GM12878 (cell line): ENCODE data around the gene KIF17. TPM values are rescaled to one million over a fixed set of nuclear protein-coding genes. Genes with fewer than 3 reads are reported as not detected.

Experiments used
- ATAC-seq: fragments of 200-7000 bp; cut with Tn5 transposase; 3 replicates; pipeline ENCODE4 v1.9.1; 2020; ENCODE audit warnings: mild to moderate bottlenecking, moderate library complexity
- BruUV-seq: library from RNA; stranded (reverse); fragments of 400-500 nt; replicated peaks from 2 replicates; lab custom pipeline; 2021; lab: Mats Ljungman, UMichigan
- CTCF ChIA-PET: fragments of 300-600 bp; sonication (Branson Sonifier 250); formaldehyde crosslinking; extraction: SDS; loops from one replicate; lab custom pipeline; 2021; ENCODE audit warnings: inconsistent platforms; lab: Yijun Ruan, JAX
- POLR2A ChIA-PET: fragments of 350-600 bp; formaldehyde crosslinking; extraction: SDS; loops from one replicate; lab custom pipeline; 2021; ENCODE audit warnings: inconsistent platforms; lab: Charles Lee
- RAD21 ChIA-PET: fragments of 300-600 bp; sonication (Branson Sonifier 250); formaldehyde crosslinking; loops from one replicate; lab custom pipeline; 2023; ENCODE audit warnings: antibody characterized with exemption; ENCODE audit not compliant: unreplicated experiment; lab: Charles Lee
- SMC1A ChIA-PET: fragments of 300-600 bp; sonication (Branson Sonifier 250); formaldehyde crosslinking; loops from one replicate; lab custom pipeline; 2023; ENCODE audit not compliant: unreplicated experiment, uncharacterized antibody; lab: Charles Lee
- DNase-seq: peaks from one replicate; pipeline ENCODE4 v3.0.0-alpha.2; 2011; ENCODE audit warnings: low read depth, low spot score
- FAIRE-seq: peaks from 3 replicates; lab custom pipeline; 2011; peaks lifted over from hg19 to GRCh38; lab: Jason Lieb, UNC
- H2AFZ ChIP-seq: 2 replicates; pipeline ENCODE4 v1.6.0; 2011; ENCODE audit warnings: low read depth, low read length, control low read depth; ENCODE audit not compliant: control insufficient read depth
- H3K27ac ChIP-seq: 2 replicates; pipeline ENCODE4 v1.5.1; 2011; ENCODE audit warnings: control low read depth; ENCODE audit not compliant: control insufficient read depth, insufficient read depth
- H3K27me3 ChIP-seq, 2 experiments: replicated peaks in 1 of 2; 2 replicates each; pipeline versions ENCODE4 v1.6.0 to v1.6.1; 2011; ENCODE audit warnings: low read length in 1 of 2; ENCODE audit not compliant: control insufficient read depth in 2 of 2, insufficient read depth in 2 of 2
- H3K36me3 ChIP-seq, 2 experiments: 2 replicates each; pipeline ENCODE4 v1.5.1; 2011; ENCODE audit warnings: low read length in 1 of 2; ENCODE audit not compliant: control insufficient read depth in 2 of 2, insufficient read depth in 2 of 2
- H3K4me1 ChIP-seq: 2 replicates; pipeline ENCODE4 v1.6.1; 2011; ENCODE audit warnings: mild to moderate bottlenecking, low read length, moderate library complexity, mixed read lengths; ENCODE audit not compliant: control insufficient read depth, insufficient read depth
- H3K4me2 ChIP-seq: 2 replicates; pipeline ENCODE4 v1.6.0; 2011; ENCODE audit warnings: control low read depth; ENCODE audit not compliant: control insufficient read depth, insufficient read depth
- H3K4me3 ChIP-seq: fragments of 200-600 bp; sonication (generic); 2 replicates; pipeline ENCODE4 v1.5.1; 2016
- H3K79me2 ChIP-seq: 2 replicates; pipeline ENCODE4 v1.6.0; 2011; ENCODE audit warnings: low read length; ENCODE audit not compliant: control insufficient read depth, insufficient read depth
- H3K9ac ChIP-seq: 2 replicates; pipeline ENCODE4 v1.8.0; 2011; ENCODE audit warnings: low read length, control low read depth, mixed read lengths; ENCODE audit not compliant: control insufficient read depth, insufficient read depth
- H3K9me3 ChIP-seq: replicated peaks from 3 replicates; pipeline ENCODE4 v1.5.1; 2011; ENCODE audit warnings: mild to moderate bottlenecking, low read length; ENCODE audit not compliant: control insufficient read depth, insufficient read depth
- H4K20me1 ChIP-seq: 2 replicates; pipeline ENCODE4 v1.6.0; 2011; ENCODE audit not compliant: control insufficient read depth, insufficient read depth
- CBX5 ChIP-seq: sonication (generic); IDR thresholded peaks from 2 replicates; pipeline ENCODE4 v1.6.1; 2016; ENCODE audit warnings: low read depth, moderate library complexity, mild to moderate bottlenecking, inconsistent platforms
- IKZF2 ChIP-seq, 2 experiments: fragments of 450-650 bp; IDR thresholded peaks; 2 replicates each; pipeline ENCODE4 v1.6.1; 2017; ENCODE audit warnings: mild to moderate bottlenecking in 2 of 2, moderate library complexity in 2 of 2
- LARP7 ChIP-seq: fragments of 450-650 bp; IDR thresholded peaks from 2 replicates; pipeline ENCODE4 v1.6.1; 2017; ENCODE audit warnings: mild to moderate bottlenecking
- MEF2A ChIP-seq: IDR thresholded peaks from 2 replicates; pipeline ENCODE4 v1.6.1; 2011; ENCODE audit warnings: low read depth, mild to moderate bottlenecking, low read length, moderate library complexity; ENCODE audit not compliant: insufficient read depth
- SMARCA5 ChIP-seq: fragments of 450-650 bp; IDR thresholded peaks from 2 replicates; pipeline ENCODE4 v1.6.1; 2017; ENCODE audit warnings: mild to moderate bottlenecking
- TAF1 ChIP-seq: IDR thresholded peaks from 2 replicates; pipeline ENCODE4 v1.6.1; 2011; ENCODE audit warnings: mild to moderate bottlenecking, low read depth, low read length, borderline replicate concordance
- USF1 ChIP-seq: IDR thresholded peaks from 2 replicates; pipeline ENCODE4 v1.6.1; 2011; ENCODE audit warnings: borderline replicate concordance, low read depth, mild to moderate bottlenecking, moderate library complexity, mixed read lengths, low read length; ENCODE audit not compliant: insufficient read depth; ENCODE audit errors: extremely low read length
- USF2 ChIP-seq: IDR thresholded peaks from 2 replicates; pipeline ENCODE4 v1.6.1; 2011; ENCODE audit warnings: low read depth, low read length, improper control_type of control experiment, borderline replicate concordance
- ZNF24 ChIP-seq: fragments of 450-650 bp; IDR thresholded peaks from 2 replicates; pipeline ENCODE4 v1.6.1; 2017; ENCODE audit warnings: antibody characterized with exemption, mild to moderate bottlenecking
- ZNF592 ChIP-seq: fragments of 450-650 bp; IDR thresholded peaks from 2 replicates; pipeline ENCODE4 v1.6.1; 2017; ENCODE audit warnings: mild to moderate bottlenecking, moderate library complexity
- WGBS: methylation state at CpG from one replicate; pipeline ENCODE4 v1.1.6; 2016; ENCODE audit warnings: low lambda C conversion rate; ENCODE audit not compliant: insufficient replicate concordance, insufficient coverage; ENCODE audit errors: missing lambda C conversion rate; 5-methylcytosine and 5-hydroxymethylcytosine counted together
- in situ Hi-C: fragments of 300-500 bp; cut with MboI; formaldehyde crosslinking; loops from 9 replicates; pipeline ENCODE4 v1.14.3; 2018; ENCODE audit warnings: mixed read lengths
- intact Hi-C: fragments of 100-400 bp; cut with micrococcal nuclease; formaldehyde crosslinking; loops from one replicate; pipeline ENCODE4 v1.14.2; 2022; ENCODE audit not compliant: unreplicated experiment
- polyA plus RNA-seq, 11 experiments: library from polyadenylated mRNA; depleted of rRNA in 4 of 11; unstranded in 6 of 11; stranded (reverse) in 5 of 11; fragments of >200 nt; fragmentation: Nextera tagmentation in 4 of 11; fragmentation: Illumina TruSeq in 1 of 11; extraction: Ambion mirVana in 4 of 11; extraction: Trizol in 1 of 11; gene quantifications; 1 replicate in 1 of 11; 2 replicates in 10 of 11; pipeline versions ENCODE4 v1.2.1 to v1.2.3, GENCODE V29; 2011 to 2016; ENCODE audit warnings: inconsistent platforms in 2 of 11, missing spikeins in 2 of 11, low read depth in 1 of 11
- total RNA-seq, 4 experiments: library from RNA; depleted of rRNA in 3 of 4; stranded (reverse); fragments of >200 nt in 3 of 4; fragmentation: Illumina TruSeq in 1 of 4; extraction: Trizol in 1 of 4; gene quantifications; 2 replicates each; pipeline versions ENCODE4 v1.2.1 to v1.2.3, GENCODE V29; 2013 to 2021
- TF ChIP-seq, protein P1 (sequence below): fragments of 150-350 bp; IDR thresholded peaks from 2 replicates; pipeline ENCODE4 v1.6.1; 2014; ENCODE audit warnings: mild to moderate bottlenecking, low read depth, low read length
- TF ChIP-seq, protein P2 (sequence below): fragments of 450-650 bp; IDR thresholded peaks from 2 replicates; pipeline ENCODE4 v1.6.1; 2017; ENCODE audit warnings: antibody characterized with exemption, mild to moderate bottlenecking, moderate library complexity

Gene KIF17
- total and polyA plus RNA-seq, 10 of the 15 experiments (the other 5 are each of a cell fraction or from before 2014, with no cell fraction given) = 0.01 to 0.10 (median 0.03) TPM; not detected in 7

GRCh38 chr1:20709868-20710267, 7.9 kb downstream of the KIF17 start:
- POLR2A ChIA-PET = no interaction called here
- Histone ChIP-seq H4K20me1 (no peaks in the 10 kb centered on the region), H3K9me3 (no peaks in the 10 kb centered on the region), H3K79me2 (no peaks in the 10 kb centered on the region), H3K4me3 (no peak overlapping the region), H3K36me3 (no peaks in the 10 kb centered on the region), H3K27ac (no peak overlapping the region), H2AFZ (no peak overlapping the region), H3K9ac (no peak overlapping the region), H3K4me2 (no peak overlapping the region), H3K27me3 (no peaks in the 10 kb centered on the region; a peak in 1 of 4 replicates), H3K4me1 (no peaks in the 10 kb centered on the region)
- intact Hi-C loops (no loop called here), in situ Hi-C loops (no loop called here)
- no peak for FAIRE-seq
- DNase-seq = no peak
- WGBS = 26% methylated on average over 3 of the region's 3 CpGs
- TF ChIP-seq, protein P1, sequence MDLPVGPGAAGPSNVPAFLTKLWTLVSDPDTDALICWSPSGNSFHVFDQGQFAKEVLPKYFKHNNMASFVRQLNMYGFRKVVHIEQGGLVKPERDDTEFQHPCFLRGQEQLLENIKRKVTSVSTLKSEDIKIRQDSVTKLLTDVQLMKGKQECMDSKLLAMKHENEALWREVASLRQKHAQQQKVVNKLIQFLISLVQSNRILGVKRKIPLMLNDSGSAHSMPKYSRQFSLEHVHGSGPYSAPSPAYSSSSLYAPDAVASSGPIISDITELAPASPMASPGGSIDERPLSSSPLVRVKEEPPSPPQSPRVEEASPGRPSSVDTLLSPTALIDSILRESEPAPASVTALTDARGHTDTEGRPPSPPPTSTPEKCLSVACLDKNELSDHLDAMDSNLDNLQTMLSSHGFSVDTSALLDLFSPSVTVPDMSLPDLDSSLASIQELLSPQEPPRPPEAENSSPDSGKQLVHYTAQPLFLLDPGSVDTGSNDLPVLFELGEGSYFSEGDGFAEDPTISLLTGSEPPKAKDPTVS = no peak
- TF ChIP-seq LARP7 = no peak
- TF ChIP-seq ZNF592 = no peak
- no peak for TF ChIP-seq SMARCA5
- TF ChIP-seq TAF1 = no peak
- no peak for TF ChIP-seq IKZF2 (IDR thresholded peaks at IDR 0.05)
- TF ChIP-seq ZNF24 = no peak
- TF ChIP-seq MEF2A = no peak
- no peak for TF ChIP-seq USF1
- TF ChIP-seq, protein P2, sequence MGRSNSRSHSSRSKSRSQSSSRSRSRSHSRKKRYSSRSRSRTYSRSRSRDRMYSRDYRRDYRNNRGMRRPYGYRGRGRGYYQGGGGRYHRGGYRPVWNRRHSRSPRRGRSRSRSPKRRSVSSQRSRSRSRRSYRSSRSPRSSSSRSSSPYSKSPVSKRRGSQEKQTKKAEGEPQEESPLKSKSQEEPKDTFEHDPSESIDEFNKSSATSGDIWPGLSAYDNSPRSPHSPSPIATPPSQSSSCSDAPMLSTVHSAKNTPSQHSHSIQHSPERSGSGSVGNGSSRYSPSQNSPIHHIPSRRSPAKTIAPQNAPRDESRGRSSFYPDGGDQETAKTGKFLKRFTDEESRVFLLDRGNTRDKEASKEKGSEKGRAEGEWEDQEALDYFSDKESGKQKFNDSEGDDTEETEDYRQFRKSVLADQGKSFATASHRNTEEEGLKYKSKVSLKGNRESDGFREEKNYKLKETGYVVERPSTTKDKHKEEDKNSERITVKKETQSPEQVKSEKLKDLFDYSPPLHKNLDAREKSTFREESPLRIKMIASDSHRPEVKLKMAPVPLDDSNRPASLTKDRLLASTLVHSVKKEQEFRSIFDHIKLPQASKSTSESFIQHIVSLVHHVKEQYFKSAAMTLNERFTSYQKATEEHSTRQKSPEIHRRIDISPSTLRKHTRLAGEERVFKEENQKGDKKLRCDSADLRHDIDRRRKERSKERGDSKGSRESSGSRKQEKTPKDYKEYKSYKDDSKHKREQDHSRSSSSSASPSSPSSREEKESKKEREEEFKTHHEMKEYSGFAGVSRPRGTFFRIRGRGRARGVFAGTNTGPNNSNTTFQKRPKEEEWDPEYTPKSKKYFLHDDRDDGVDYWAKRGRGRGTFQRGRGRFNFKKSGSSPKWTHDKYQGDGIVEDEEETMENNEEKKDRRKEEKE = no peak
- no peak for TF ChIP-seq CBX5
- TF ChIP-seq USF2 = no peak
- CTCF ChIA-PET = no interaction called here
- BruUV-seq = no TSS peak
- RAD21 ChIA-PET = no interaction called here
- SMC1A ChIA-PET = no interaction called here
- ATAC-seq = no peak
